ENCODE results near the gene GALNT11.

GALNT11 gene

GRCh38 chr7:152144557-152145245 lies 119.2 kb downstream of the GALNT11 start:
- in situ Hi-C loops (cut with HindIII; ENCODE audit: low sequenced_read_pairs), result no loop called here

DNA sequence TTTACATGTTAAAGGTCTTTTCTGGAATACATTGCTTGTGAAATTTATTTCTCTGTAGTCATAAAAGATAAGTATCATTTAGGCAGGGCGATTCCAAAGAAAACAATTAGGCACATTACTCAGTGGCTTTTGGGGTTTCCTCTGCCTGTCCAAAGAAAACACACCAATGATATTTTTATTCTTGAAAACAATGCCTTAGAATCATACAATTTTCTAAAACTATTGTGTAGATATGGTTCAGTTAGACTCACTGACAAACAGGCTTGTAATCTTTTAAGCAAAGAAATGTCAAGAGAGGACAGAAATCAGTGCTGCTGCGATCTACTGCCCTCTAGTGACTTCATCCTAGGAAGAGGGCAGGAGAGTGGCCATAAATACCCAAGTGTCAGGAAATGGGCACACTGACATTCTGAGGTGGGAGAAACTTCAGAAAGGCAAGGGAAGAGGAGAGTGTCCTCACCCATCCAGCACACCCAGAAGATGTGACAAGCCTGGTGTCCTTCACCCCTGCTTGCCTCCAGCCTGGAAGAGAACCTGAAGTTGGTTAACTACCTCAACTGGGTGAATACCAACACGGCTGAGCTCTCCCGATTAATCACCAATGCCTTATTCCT lies 120.5 kb downstream of the GALNT11 start:
- in situ Hi-C loops (cut with HindIII; ENCODE audit: low sequenced_read_pairs), result no loop called here

GRCh38 chr7:152148706-152149105 lies 123.2 kb downstream of the GALNT11 start:
- in situ Hi-C loops (cut with HindIII; ENCODE audit: low sequenced_read_pairs), result no loop called here

DNA sequence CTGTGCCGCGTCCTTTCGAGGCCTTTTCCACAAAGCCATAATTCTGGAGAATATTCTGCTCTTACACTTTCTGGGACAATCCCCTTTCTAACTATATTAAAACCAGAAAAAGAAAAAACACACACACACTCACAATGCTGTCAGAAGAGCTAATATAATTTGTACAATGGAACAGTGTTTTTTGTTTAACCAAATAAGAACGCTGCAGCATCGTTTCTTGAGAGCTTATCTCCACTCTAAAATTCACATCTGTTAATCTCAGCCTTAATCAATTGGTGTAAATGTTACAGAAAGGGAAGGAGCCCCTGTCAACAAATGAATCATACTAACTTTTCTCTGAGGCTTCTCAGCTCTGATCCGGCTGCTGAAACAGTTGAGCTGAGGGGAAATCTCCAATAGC lies 123.9 kb downstream of the GALNT11 start:
- in situ Hi-C loops (cut with HindIII; ENCODE audit: low sequenced_read_pairs), result no loop called here

DNA sequence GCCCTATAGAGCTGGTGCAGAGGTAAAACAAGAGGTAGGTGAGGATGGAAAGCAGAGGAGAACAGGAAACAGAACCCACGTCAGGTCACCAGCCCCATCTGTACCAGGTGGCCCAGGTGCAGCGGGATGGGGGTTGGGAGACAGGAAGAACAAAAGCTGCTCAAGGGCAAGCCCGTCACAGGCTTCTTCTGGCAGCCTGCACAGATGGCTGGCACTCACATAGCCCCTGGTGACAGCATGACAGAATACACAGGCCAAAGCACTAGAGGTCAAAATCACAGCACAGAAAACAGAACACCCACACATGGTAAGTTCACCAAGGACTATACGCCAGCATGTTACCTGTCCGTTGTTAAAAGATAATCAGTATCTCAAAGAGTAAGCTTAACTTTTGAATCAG lies 126.8 kb downstream of the GALNT11 start:
- in situ Hi-C loops (cut with HindIII; ENCODE audit: low sequenced_read_pairs), result no loop called here

- in situ Hi-C loops (cut with HindIII; ENCODE audit: low sequenced_read_pairs), result no loop called here
Observed at GRCh38 chr7:152158801-152159587, 133.5 kb downstream of the GALNT11 start.

DNA sequence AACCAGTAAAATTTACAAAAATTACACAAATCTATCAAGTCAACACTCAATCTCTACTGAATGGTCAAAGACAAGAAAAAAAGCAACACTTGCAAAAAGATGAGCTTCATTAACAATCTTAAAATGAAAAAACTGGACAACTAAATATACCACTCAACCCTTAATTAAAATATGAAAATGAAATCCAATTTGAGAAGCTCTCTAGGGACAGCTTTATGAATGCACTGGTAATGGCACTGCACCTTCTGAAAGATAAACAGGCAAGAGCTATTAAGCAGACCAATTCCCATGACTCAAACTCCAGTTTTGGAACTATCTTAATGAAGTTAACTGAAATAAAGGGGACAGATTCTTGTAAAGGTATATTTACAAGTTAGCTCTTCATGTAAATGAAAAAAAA lies 135.7 kb downstream of the GALNT11 start:
- in situ Hi-C loops (cut with HindIII; ENCODE audit: low sequenced_read_pairs), result no loop called here

- in situ Hi-C loops (cut with HindIII; ENCODE audit: low sequenced_read_pairs), result no loop called here
Observed at GRCh38 chr7:152162287-152162686, 136.8 kb downstream of the GALNT11 start.

All from DLD1 (cell line).